Fibroblast of skin of scalp (primary cell): Measurements from ENCODE around the gene ST6GALNAC3.

Source experiments
- DNase-seq: peaks from one replicate; pipeline ENCODE4 v3.0.0-alpha.2; 2013

ST6GALNAC3 gene

DNA sequence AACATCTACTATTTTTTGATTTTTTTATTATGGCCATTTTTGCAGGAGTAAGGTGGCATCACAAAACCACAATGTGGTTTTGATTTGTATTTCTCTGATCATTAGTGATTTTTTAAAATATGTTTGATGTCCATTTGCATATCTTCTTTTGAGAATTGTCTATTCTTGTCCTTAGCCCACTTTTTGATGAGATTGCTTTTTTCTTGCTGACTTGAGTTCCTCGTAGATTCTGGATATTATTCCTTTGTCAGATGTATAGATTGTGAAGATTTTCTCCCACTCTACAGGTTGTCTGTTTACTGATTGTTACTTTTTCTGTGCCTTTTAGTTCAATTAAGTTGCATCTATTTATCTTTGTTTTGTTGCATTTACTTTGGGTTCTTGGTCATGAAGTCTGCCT lies 375.7 kb downstream of the ST6GALNAC3 start:
- no peak for DNase-seq

DNA sequence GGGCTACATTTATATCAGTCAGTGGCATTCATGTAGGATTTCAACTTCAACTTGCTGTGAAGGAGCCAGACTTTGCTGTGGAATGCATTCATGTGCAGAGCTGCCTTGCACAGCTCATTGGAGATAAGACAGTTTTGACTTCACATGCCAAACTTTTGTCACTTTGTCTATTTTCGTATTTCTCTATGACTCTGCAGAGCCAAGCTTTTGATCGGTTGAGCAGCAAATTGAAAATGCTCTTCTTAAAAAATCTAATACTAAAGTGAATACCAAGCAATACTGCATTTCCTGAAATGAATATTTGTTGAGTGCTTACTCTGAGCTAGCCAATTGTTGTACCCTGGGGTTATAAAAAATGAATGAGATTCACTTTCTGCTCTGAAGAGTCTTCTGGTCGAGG lies 388.7 kb downstream of the ST6GALNAC3 start:
- no peak for DNase-seq

DNA sequence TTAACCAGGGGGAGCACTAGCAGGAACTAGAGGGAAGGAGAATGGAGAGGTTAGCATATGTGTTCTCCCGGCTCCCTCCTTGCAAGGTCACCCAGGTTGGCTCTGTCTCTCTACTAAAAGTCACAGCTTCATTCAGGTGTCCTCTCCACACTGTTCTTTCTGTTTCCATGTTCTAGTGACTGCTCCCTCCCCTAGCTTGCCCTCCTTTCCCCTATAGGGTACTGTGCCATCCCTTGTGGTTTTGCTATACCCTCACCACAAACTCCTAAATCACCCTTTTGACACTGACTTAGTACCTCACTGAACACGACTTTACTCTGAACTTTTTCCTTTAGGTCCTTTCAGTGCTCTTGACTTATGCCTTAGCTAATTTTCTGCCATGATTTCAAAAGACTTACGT lies 389.3 kb downstream of the ST6GALNAC3 start:
- DNase-seq, result no peak

DNA sequence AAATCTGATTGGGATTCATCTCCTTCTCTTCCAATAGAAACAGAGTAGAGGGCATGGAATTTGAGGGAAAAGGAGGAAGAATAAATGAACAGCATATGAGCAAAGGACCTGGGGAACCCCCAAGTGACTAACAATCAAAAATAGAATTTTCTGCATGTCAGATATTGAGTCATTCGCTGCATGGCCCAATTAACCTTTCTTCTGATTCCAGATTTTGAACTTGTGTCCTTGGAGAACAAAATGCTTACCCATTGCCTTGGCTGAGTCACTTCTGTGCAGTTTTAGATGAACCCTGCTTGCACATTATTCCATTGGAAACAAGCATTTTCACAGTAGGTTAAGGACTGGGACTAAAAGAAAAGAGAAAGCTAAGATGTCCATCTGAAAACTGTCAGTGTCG lies 390.5 kb downstream of the ST6GALNAC3 start:
- peak; percentile 24 for DNase-seq

DNA sequence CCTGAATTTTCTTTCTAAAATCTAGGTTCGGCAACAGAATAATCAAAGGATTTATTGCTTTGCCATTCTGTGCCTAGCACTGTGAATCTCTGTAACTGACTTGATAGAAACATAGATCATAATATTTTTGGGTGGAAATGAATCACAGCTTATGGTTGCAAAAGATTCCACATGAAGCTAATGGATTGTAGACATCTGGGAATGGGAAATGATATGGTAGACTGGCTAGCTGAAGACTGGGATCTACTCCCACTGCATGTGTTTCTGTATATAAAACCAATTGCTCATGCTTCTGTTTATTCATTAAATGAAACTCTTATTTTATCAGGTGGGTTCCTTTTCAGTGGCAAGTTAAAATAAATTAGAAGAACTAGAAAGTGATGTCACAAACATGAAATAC lies 395.6 kb downstream of the ST6GALNAC3 start:
- no peak for DNase-seq

DNA sequence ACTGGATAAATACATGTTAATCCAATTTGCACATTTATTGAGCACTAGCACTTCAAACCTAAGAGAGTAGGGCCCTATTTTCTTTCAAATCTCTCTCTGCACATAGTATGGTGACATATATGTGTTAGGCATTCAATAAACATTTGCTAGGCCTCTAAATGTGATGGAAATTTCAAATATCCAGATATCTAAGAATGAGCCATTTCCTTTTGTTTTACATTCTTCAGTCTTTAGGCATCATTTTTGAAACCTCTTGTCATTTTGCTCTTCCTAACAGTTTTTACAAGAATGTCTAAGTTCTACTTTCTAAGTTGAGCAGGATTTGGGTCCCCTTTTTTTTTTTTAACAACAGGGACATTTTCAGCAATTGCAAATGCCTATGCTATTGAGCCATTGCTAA lies 397.0 kb downstream of the ST6GALNAC3 start:
- peak; percentile 53 for DNase-seq

DNA sequence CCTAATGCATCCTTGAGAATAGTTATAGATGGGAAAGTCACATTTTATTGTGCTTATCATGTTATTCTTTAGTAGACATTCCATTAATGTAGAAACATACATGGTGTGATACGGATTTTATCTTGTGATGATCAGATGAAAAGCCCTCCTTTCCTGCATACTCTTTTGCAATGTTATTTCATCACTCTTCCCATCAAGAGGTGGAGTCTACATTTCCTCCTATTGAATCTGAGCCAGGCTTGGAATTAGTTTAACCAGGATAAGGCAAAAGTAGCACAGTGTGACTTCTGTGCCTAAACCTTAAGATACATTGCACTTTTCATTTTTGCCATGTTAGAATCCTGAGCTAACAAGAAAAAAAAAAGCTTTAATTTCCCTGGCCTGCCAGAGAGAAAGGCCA lies 399.0 kb downstream of the ST6GALNAC3 start:
- DNase-seq, result peak; percentile 31

DNA sequence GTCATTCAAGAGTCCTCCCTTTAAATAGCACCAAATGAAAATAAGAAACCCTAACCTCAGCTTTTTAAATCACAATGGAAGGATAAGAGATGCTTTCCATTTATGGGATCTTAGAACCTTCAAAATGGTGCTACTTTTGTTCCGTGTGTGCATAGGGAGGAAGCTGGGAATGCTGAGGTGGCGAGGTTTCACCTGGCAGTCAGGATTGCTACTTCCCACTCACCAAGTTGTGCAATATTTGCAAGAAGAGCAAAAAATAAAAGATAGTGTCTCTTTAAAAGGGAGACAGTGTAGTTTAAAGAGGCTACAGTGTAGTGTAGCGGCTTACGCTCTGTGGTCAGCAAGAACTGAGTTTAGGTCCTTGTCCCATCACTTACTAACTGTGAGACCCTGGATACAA lies 400.4 kb downstream of the ST6GALNAC3 start:
- DNase-seq, result no peak

DNA sequence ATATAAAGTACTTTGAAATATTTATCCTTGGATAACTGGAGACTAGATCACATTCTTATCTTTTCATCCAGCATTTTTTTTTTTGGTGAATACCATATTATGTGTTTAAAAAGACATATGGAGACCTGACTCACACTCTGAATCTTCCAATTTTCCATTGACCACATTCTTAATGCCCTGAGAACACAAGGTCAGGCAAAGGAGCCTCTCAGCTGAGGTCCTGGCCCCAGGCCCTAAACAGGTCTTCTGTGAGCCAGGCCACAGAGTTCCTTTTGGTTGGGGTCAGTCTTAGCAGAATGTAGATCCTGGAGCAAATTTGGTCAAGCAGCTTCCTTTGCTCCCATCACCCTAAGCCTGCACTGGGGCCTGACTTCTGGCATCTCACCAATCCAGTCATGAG lies 402.6 kb downstream of the ST6GALNAC3 start:
- DNase-seq, result no peak

DNA sequence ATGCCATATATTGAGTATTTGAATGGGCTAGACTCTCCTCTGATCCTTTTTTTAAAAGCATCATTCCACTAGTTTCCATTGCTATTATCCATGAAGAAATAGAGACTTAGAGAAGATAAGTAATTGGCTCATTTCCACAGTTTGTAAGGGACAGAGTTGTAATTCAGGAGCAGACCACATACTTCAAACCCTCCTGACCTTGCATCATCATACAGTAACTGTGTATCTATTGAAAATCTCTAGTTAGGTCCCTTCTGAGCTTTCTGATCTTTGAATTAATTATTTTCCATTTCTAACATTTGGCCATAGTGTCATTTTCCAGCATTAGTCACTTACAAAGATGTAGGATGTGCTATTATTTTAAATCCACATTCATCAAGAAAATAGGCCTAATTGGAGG lies 406.3 kb downstream of the ST6GALNAC3 start:
- no peak for DNase-seq

DNA sequence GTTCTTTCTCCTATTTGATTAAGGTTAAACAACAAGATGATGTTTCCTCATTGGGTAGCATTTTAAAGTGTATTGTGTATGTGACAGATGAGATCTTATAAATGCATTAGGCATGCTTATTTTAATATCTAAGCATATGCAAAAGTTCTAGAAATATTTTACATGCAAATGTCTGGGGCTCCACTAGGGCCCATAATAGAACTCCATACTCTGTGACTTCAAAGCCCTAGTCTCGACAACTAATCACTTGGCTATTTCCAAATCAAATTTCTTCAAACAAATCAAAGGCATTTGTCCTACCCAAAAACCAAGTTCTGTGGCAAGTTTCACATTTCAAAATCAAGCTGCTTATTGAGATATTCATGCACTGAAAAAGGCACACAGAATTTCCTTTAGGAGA lies 407.1 kb downstream of the ST6GALNAC3 start:
- no peak for DNase-seq

DNA sequence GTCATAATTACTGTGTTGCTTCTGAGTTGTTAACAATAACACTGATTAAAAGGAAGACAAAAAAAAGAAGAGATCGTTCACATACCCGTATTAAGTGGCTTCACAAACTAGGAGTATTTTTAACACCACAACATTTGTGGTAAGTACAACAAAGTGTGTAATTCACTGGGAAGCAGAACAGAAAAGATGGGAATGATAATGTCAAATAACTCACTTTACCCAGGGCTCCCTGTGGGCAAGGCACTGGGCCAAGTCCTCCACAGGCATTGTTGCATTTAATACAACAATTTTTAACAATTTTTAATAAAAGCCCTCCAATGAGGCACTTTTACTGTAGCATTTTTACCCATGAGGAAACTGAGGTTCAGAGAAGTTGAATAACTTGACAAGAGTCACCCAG lies 407.7 kb downstream of the ST6GALNAC3 start:
- DNase-seq, result no peak

DNA sequence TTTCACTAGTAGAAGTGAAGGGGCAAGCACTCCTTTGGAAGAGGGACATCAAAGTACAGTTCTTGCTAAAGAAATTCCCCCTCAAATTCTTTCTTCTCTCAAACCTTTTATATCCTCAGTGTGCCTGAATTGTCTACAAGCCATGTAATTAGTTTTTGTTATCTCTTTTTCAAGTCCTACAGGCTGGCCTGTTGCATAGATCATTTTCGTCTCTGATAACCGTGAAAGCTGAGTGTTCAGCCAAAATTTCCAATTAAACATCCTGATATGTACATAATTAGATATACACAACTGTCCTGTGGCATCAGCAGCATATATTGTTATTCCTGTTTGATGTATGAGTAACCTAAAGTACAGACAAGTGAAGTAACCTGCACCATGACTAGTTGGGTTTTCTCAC lies 417.2 kb downstream of the ST6GALNAC3 start:
- no peak for DNase-seq

DNA sequence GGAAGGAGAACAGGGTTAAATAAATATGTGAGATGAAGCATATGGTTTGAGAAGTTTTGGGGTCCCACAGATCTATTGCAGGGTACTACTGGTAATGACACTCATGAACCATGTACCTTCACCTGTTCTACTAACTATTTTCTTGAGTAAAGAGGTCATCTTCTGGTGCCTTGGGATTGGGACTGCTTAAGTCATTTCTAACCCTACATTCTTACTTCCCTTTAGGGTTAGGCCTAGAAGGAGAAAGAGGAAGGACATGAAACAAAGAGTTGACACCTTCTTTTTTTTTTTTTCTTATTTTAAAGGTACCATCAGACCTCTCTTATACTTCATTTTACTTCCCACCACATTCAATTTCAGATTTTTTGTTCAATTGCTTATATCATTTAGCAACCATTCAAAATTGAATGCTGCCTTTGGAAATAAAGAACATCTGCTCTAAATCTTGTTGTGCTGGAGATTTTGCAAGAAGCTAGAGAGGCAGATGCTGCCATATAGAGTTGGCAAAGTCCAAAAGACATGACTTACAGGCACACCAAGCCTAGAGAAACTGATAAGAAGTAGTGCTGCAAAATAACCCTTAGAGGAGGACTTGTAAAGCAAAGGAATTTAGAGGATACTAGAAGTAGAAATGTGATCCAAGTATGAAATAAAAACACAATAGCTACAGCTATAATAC lies 418.3 kb downstream of the ST6GALNAC3 start:
- DNase-seq, result no peak

DNA sequence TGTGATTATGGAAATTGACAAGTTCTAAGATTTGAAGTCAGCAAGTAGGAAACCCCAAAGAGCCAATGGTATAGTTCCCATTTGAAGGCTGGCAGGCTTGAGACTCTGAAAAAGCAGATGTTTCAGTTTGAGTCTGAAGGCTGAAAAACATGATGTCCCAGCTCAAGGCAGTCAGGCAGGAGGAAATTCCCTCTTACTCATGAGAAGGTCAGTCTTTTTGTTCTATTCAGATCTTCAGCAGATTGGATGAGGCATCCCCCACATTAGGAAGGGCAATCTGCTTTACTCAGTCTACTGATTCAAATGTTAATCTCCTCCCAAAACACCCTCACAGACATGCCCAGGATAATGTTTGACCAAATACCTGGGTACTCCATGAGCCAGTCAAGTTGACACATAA lies 420.3 kb downstream of the ST6GALNAC3 start:
- DNase-seq, result no peak

DNA sequence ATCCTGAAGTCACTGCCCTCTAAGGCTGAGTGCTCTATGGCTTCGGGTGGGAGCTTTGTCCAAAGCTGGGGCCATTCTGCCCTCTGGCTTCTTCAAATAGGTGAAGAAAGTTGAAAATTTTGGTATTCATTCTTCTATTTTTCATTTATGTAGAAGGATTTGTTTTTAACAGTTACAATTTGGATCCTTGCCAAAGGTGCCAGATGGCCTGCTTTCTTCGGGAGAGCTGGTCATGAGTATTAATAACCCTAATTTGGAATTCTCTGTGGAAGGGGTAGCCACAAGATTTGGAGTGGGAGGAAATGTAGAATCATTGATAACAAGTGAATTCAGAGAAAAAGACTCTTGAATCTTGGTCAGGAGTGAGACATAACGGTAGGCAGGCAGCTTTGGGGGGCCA lies 422.3 kb downstream of the ST6GALNAC3 start:
- DNase-seq, result no peak

DNA sequence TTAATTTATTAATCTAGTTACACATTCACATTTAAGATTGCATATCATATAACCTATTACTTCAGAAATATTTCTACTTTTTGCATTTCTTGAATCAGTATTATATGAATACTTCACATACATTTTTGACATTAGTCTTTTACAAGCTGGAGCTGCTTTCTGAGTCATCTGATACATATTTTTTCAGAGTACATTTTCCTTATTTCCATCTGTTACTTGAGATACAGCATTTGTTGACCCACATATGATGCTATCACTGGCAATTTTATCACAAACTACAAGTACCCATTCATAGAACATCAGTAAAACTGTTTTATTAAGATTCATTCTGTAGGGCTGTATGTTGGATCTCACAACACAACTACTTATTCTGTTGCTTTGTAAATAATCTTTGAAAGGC lies 425.6 kb downstream of the ST6GALNAC3 start:
- peak; percentile 47 for DNase-seq

DNA sequence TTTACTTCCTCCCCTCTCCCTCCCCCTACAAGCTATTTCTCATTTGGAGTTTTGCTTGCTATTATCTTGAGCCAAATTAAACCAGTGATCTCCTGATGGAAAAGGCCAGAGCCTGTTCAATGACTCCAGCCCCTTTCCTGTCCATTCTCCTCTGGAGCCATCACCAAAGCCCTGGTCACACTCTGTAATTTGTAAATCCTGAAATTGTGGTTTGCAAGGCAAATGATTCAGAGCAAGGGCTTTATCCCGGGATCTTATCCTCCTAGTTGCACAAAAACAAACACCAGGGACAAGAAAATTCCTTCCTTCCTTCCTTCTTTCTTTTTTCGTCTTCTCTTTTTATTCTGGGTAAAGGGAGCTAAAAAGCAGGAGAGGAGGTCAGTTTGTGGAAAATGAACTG lies 426.6 kb downstream of the ST6GALNAC3 start:
- peak; percentile 40 for DNase-seq

DNA sequence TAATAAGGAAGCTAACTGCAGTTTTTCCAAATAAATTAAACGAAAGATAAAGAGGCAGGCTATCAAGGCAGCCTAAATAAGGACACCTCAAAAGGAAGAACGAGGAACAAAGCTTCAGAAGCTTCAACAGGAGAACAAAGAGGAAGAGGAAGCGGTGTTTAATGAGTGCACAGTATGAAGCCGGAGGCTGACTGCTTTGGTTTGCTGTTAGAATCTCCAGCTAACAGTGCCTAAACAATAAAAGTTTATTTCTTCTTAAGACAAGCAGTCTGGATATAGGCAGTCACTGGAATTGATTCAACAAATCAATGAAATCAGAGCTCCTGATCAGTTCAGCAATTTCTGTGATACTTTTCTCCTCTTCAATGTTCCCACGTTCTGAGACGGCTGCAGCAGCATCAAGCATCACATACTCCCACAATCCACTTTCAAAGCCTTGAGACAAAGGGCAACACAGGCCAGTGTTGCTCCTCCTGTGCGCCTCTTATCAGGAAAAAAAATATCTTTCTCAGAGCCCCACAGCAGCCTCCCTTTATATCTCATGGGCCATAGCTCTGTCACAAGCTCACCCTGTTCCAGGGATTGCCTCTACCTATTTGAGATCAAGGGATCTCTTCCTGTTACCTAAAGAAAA lies 427.2 kb downstream of the ST6GALNAC3 start:
- DNase-seq, result no peak

DNA sequence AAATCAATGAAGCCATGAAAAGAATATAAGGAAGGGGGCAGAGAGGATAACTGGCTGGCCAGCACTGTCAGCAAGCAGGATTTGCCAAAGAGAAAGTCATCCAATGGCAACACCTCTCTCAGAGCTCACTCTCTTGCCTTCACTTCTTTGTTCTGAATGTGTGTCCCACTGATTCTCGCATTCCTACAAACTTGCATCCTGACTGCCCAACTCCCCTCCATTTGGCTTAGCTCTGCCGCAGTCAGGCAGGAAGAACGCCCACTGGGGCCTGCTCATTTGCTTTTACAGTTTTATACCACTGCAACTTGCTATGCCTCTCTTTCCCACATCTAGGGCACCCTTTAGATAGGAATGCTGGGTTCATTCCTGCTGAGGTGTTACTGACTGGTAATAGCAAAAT lies 428.6 kb downstream of the ST6GALNAC3 start:
- DNase-seq, result no peak

DNA sequence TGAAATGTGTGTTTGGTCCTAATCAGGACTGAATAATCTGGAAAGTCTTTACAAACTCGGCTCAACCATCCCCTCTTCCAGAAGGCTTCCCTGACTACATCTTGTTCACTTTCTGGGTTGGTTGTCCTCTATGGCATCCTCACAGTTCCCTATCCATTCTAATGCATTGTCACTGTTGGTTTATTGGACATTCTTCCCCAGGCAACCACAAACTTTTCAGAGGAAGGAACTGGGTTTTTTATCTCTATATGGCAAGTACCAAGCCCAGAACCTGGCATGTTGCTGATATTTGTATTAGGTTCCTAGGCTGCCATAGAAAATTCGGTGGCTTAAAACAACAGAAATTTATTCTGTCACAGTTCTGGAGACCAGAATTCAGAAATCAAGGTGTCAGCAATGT lies 429.2 kb downstream of the ST6GALNAC3 start:
- DNase-seq, result no peak

DNA sequence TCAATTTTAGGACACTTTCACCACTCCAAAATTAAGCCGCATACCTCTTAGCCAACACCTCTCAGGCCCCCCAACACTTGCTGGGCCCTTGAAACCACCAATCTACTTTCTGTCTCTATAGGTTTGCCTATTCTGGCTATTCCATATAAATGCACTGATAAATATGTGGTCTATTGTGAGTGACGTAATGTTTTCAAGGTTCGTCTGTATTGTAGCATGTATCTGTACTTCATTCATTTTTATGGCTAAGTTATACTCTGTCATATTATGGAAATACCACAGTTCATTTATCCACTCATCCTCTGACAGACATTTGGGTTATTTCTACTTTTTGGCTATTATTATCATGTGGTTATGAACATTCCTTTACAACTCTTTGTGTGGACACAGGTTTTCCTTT lies 432.8 kb downstream of the ST6GALNAC3 start:
- DNase-seq, result no peak

DNA sequence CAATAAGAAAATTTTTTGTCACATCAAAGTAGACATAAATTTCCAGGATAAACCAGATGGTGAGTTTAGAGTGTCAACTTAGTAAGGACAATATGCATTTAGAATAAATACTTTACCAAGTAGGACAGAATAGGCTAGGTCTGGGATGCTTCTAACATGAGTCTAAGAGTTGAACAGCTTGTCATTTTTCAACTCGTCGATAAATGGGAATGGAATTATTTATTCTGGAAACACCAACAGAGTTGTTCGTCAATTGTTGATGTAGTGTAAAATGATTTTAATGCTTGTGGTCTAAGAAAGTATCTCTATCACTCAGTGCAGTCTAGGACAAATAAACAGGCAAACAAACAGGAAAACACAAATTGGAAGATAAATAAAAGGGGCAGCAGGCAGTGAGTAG lies 434.3 kb downstream of the ST6GALNAC3 start:
- peak; percentile 70 for DNase-seq

DNA sequence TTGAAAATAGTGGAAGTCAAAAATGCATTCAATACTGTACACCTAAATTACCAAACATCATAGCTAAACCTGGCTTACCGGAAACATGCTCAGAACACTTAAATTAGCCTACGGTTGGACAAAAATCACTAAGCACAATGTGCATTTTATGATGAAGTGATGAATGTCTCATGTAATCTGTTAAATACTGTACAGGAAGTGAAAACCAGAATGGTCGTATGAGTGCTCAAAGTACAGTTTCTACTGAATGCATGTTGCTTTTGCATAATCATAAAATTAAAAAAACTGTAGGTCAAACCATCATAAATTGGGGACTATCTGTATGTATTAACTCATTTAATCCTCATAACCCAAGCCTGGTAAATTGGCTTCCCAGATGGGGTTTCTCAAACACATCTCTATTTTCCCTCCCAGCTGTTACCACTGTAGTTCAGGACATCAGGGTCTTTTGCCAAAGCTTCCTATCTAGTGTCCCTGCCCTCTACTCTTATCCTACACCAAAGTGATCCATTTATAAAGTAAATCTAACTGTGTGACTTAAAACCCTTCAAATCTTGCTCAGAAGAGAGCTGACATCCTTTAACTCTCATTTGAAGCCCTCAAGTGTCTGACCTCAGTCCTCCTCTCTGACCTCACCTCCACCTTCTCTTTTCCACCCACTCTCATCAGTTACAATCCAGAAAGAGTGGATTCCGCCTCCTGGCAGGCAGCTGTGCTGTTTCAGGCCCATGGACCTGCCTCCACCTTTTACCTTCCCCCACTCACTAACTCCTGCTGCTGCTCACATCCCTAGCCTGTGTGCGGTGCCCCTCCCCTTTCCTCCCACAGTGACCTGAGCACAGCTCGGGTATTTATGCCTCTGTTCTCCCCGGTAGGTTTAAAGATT lies 436.4 kb downstream of the ST6GALNAC3 start:
- no peak for DNase-seq
